ENCODE data around the gene CYB561D2.
A peak's percentile ranks its signal among the peaks of the same experiment; 100 is the strongest.

- TF ChIP-seq CTCF (IDR thresholded peaks at IDR 0.05) = no peak
- peak; percentile 71 for TF ChIP-seq POLR2A (IDR thresholded peaks at IDR 0.05)
Measured at GRCh38 chr3:50358911-50359759, 8.5 kb downstream of the CYB561D2 start, which contains the start of gene TMEM115.

All from ovary (tissue), 3 donors.